ENCODE results near the gene SHH.
"Not testable (repeated sequence)": the region's sequence is repeated elsewhere in the genome, so short reads cannot be mapped to it uniquely, and the experiment has no call there.

Gene SHH

DNA sequence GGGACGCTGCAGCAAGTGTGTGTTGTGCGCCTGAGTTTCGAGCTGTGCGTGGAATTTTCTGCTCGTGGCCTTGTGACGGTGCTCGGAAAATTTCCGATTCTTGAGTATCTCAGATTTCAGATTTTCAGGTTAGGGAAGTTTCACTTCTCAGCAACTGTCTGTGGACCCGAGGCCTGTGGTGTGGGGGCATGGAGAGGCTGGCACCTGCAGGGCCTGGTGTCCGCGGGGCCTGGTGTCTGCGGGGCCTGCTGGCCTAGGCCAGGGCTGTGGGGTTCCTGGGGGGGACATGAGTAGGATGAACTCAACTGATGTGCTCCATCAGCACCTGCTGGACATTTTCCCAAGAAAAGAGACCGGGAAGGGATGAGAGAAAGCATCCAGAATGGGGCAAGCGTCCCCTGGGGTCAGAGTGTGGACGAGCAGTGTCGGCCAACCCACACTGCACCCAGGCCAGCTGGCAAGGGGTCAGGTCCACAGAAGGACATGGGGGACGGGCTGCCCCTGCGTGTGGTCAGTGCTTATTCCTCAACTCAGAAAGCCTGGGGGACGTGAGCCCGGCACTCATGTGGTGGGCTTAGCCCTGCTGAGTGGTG is 31.3 kb upstream of the SHH start:
- DNase-seq: no peak

GRCh38 chr7:155842496-155843265 is 30.4 kb upstream of the SHH start:
- DNase-seq: no peak

DNA sequence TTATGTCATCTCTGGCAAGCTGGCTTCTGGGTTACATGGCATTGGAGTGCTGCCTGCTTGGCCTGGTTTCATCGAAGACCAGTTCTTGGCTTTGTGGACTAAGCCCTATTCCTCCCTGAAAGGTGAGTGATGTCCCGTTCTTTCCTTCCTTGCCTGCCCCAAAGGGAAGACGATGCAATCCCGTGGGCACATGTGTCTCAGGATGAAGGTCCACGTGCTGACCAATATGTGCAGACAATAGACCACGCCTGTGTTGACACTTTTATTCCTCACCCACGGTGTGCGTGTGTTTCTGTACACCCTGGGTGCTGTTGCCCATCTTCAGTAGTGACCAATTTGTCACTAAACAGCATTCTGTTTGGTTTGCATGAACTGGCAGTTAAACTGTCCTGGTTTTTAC is 28.6 kb upstream of the SHH start:
- no peak for DNase-seq

DNA sequence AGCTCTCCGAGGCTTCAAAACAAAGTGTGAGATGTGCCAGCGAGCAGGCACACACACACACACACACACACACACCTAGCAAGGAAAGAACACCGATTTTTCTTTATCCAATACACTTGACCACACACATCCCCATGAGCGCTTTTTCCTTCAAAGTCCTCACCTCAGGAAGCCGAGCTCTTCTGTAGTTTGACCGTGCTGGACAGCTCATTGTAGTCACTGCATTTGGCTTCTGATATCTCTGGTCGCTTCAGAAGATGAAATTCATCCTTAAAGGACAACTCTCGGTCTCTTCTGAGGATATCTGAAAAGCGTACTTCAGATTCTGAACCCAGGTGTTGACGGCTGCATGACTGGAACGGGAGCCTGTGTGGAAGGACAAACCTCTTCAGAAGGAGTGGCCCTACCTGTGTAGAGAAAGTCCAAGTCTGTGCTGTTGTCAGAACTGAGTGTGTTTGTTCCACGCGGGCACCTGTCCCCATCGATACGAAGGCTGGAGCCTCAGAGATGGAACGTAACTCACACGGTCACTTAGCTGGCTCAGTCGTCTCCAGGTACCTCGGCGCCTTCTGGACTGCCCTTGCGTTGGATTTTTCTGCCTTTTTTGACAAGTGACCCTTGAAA is 28.1 kb upstream of the SHH start:
- no peak for DNase-seq

DNA sequence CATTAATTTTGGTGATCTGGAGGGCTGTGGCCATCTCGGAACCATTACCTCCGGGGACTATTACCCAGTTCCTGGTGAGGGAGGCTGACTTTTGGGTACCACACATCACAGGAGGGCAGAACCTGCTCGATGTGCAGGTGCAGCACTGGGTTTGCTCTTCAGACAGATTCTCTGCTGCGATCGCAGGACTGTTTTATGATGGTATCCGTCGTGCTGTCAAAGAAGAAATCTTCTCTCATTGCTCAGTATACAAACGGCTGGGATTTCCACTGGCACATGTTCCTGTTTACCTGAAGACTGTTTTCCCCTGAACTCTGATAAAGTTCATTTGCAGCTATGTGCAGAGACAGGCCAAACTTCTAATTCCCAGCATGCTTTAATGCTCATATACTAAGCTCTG is 27.2 kb upstream of the SHH start:
- no peak for DNase-seq

- not testable (repeated sequence) for DNase-seq
These were observed 26.0 kb upstream of the SHH start for GRCh38 chr7:155838312-155838711.

GRCh38 chr7:155837126-155837479 is 24.8 kb upstream of the SHH start:
- no peak for DNase-seq

DNA sequence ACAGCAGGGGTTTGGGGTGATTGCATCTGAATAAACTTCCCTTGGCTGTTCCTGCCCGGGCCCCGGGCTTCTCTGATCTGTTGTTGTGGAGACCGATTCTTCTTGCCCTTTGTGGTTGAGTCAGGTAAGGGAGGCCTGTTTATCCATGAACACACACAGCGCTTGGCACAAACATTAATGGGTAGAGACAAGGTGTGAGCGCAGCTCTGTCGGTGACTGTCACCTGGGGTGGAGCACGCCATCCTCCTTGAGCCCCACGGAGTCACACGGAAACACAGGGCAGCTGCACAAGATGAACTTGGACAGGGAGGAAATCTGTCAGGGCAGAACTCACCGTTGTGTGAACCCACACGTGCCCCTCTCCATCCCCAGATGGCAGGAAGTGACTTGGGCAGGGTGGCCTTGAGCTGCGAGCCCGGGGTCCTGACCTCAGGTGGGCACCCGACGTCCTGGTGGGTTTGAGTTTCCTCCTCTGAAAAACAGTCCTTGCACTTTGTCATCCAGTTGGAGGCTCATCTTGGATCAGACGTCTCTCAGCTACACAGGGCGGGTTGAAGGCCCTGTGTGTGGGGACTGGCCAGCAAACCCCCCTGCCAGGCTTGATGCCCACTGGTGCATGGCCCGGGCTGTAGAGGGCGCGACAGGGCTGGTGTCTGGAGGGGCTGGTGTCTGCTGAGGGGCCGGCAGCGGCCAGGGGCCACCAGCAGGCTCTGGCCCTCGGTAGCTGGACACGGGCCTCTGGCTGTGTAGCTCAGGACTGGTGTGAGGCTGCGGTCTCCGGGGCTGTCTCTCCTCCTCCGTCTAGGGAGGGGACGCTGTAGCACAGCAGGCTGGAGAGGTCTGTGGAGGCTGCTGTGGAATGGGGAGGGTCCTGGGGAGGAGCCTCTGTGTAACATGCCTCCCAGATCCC is 24.2 kb upstream of the SHH start:
- DNase-seq: no peak

DNA sequence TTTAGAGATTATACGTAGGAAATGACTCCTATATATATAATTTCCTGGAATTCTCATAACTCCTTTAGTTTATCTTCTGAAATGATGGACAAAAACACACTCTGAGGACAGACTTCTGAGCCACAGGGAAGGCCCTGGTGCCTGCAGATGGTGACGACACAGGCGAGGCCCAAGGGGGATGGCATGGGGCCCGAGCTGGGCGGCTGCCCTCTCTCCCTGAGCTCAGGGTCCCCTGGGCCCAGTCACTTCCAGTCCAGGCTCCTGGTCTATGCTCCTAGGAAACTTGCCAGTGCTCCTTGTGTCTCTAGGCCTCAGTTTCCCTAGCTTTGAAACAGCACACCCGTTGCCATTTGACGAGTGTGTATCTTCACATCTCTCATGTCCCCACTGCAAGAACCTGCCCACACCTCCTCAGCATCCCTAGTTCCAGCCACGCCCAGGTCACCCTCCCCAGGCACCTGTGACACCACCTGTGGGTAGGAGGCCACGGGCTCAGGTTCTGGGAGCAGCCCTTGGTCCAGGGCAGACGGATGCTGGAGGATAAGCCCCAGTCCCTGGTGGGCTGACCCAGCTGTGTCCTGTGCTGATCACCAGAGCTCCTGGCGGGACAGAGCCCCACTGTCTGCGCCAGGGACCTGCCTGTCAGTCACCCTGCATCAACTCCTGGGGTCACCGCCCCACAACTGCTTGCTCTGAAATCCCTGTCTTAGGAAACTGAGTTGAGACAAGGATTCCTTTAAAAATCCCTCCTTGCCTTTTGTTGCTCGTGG is 23.4 kb upstream of the SHH start:
- no peak for DNase-seq

GRCh38 chr7:155834486-155835048 is 22.3 kb upstream of the SHH start:
- DNase-seq: no peak

- no peak for DNase-seq
These were observed 21.4 kb upstream of the SHH start for GRCh38 chr7:155833651-155834050.

GRCh38 chr7:155832581-155832981 is 20.3 kb upstream of the SHH start:
- DNase-seq: no peak

DNA sequence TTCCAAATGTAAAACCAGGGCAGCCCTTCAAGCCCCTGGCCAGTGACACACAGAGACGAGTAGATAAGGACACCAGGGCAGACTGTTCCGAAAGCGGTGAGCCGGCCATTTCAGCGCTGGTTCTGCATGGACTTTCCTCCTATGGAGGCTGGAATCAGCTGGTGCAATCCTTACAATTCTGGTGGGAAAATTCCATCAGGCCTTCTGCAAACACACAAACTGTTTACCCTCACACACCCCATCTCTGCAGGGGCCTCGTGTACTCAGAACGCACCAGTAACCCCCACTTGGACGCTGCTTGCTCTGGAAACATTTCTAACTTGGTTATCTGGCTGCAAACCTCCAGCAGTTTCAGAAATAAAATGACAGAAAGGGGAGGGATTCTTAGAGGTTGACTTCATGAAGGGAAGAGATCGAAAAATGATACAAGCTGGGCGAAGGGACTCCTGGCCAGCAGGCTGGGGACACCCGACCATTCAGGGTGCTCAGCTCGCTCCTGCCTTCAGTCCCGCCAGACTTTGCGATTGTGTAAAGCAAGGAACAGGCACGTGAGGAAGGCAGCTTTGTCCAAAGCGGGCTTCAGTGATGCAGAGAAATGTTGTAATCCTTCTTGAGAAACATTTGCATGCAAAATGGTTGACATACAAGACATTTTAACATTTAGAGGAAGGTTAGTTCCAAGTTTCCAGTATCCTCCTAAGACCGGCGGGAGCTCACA is 19.7 kb upstream of the SHH start:
- no peak for DNase-seq

- no peak for DNase-seq
These were observed 18.9 kb upstream of the SHH start for GRCh38 chr7:155830961-155831806.

- no peak for DNase-seq
These were observed 17.7 kb upstream of the SHH start for GRCh38 chr7:155829796-155830470.

DNA sequence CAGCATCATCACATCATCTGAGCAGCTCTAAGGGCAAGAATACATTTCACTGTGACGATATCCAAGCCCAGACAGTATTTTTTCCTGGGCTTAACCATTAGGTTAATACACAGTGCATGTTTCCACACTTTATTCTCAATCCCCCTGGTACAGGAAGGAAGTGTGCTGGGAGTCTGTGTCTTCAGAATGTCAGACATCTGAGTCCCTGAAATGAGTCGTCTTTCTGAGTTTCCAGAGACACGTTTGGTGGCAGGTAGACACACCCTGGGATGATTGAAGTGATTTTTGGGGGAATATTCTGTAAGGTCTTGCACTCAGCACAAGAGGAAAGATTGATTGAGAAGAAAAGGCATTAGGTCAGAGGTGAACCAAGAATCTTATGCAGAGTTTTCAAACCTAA is 13.1 kb upstream of the SHH start:
- no peak for DNase-seq

DNA sequence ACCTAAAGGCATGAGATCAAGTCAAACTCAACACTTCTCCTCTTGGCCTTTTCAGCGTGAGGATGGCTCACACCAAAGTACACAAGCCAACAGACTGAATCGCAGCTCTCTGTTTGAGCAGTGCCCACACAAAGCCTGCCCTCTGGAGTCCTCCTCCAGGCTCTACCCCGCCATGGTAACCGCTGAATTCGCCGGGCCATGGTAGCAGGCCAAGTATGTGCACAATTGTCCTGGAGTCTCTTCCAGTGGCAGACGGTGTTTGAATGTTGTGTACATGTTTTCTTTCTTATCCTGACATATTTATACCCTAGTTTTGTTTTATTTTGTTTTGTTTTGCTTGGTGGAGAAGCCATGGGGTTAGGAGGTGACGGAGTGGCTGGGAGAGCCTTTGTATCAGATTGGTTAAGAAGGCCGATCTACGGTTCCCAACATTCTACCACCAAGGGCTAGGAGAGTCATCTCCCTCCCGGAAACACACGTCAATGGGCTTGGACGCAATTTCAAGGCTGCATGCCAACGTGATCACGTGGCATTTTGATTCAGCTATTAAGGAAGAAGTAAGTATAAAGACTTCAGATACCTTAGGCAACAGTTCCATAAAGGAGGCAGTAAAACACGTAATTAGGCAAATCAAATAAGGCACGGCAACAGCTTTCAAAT is 12.1 kb upstream of the SHH start:
- no peak for DNase-seq

GRCh38 chr7:155821851-155822250 is 9.6 kb upstream of the SHH start:
- DNase-seq: no peak
